Osteoblast (primary cell): Measurements from ENCODE around the gene NKAIN2. TPM values are rescaled to one million over a fixed set of nuclear protein-coding genes. Genes with fewer than 3 reads are reported as not detected.
"Not testable (repeated sequence)": the region's sequence is repeated elsewhere in the genome, so short reads cannot be mapped to it uniquely, and the experiment has no call there.

ENCODE experiments used
- DNase-seq: peaks from one replicate; pipeline ENCODE4 v3.0.0; 2011; ENCODE audit warnings: low spot score, mixed read lengths; ENCODE audit not compliant: insufficient read length; ENCODE audit errors: missing footprints
- H2AFZ ChIP-seq: 2 replicates; pipeline ENCODE4 v1.6.0; 2011; ENCODE audit warnings: mild to moderate bottlenecking, low read length
- H3K27ac ChIP-seq: 2 replicates; pipeline ENCODE4 v1.5.1; 2011; ENCODE audit warnings: mild to moderate bottlenecking, low read depth, low read length, moderate library complexity
- H3K27me3 ChIP-seq: 2 replicates; pipeline ENCODE4 v1.6.0; 2012; ENCODE audit warnings: mild to moderate bottlenecking, control low read depth, inconsistent platforms, low read length, moderate library complexity; ENCODE audit not compliant: insufficient read depth
- H3K36me3 ChIP-seq: 2 replicates; pipeline ENCODE4 v1.5.1; 2011; ENCODE audit warnings: mild to moderate bottlenecking, low read length, control low read depth, moderate library complexity; ENCODE audit not compliant: insufficient read depth
- H3K4me1 ChIP-seq: 2 replicates; pipeline ENCODE4 v1.5.1; 2011; ENCODE audit warnings: mild to moderate bottlenecking, low read length, control low read depth, moderate library complexity; ENCODE audit not compliant: insufficient read depth
- H3K4me2 ChIP-seq: 2 replicates; pipeline ENCODE4 v1.6.0; 2011; ENCODE audit warnings: mild to moderate bottlenecking, low read length; ENCODE audit not compliant: insufficient read depth
- H3K4me3 ChIP-seq: fragments of 200-600 bp; sonication (generic); 3 replicates; pipeline ENCODE4 v1.5.1; 2012; ENCODE audit warnings: mild to moderate bottlenecking, low read length, inconsistent platforms; ENCODE audit not compliant: insufficient read depth
- H3K79me2 ChIP-seq: 2 replicates; pipeline ENCODE4 v1.6.0; 2012; ENCODE audit warnings: mild to moderate bottlenecking, low read length, control low read depth, inconsistent platforms; ENCODE audit not compliant: insufficient read depth
- H3K9me3 ChIP-seq: 2 replicates; pipeline ENCODE4 v1.5.1; 2011; ENCODE audit warnings: low read depth, low read length, control low read depth
- H4K20me1 ChIP-seq: 2 replicates; pipeline ENCODE4 v1.6.0; 2012; ENCODE audit warnings: mild to moderate bottlenecking, low read length, control low read depth; ENCODE audit not compliant: insufficient read depth
- total RNA-seq: library from RNA; depleted of rRNA; stranded (reverse); fragments of >200 nt; gene quantifications from 2 replicates; pipeline ENCODE4 v1.2.3, GENCODE V29; 2012
- TF ChIP-seq, protein P1 (sequence below): IDR thresholded peaks from 2 replicates; pipeline ENCODE4 v1.5.1; 2011; ENCODE audit warnings: mild to moderate bottlenecking, low read depth, low read length, moderate library complexity; ENCODE audit errors: extremely low read depth

NKAIN2 gene
- total RNA-seq, 1 donor = under 0.01 TPM

DNA sequence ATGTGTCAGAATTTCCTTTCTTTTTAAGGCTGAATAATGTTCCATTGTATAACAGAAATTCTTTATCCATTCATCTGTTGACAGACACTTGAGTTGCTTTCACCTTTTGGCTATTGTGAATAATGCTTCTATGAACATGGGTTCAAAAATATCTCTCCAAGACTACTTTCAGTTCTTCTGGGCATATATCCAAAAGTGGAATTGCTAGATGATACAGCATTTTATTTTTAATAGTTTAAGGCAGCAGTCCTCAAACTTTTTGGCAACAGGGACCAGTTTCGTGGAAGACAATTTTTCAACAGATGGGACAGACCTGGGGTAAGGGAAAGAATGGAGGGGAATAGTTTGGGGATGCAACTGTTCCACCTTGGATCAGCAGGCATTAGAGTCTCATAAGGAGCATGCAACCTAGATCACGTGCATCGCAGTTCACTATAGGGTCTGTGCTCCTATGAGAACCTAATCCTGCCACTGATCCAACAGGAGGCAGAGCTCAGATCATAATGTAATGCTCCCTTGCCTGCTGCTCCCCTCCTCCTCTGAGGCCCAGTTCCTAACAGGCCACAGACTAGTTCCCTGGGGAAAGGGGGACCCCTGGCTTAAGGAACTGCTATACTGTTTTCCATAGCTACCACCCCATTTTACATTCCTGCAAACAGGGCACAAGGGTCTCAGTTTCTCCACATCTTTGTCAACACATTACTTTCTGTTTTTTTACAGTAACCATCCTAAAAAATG, 918.6 kb downstream of the NKAIN2 start:
- Histone ChIP-seq H3K4me3 (no peak overlapping the region), H3K27ac (no peak overlapping the region), H3K4me2 (no peak overlapping the region), H3K4me1 (no peaks in the 10 kb centered on the region), H2AFZ (no peak overlapping the region), H3K27me3 (no peaks in the 10 kb centered on the region), H3K79me2 (no peaks in the 10 kb centered on the region), H3K36me3 (no peaks in the 10 kb centered on the region), H3K9me3 (no peaks in the 10 kb centered on the region), H4K20me1 (no peaks in the 10 kb centered on the region)
- TF ChIP-seq, protein P1, sequence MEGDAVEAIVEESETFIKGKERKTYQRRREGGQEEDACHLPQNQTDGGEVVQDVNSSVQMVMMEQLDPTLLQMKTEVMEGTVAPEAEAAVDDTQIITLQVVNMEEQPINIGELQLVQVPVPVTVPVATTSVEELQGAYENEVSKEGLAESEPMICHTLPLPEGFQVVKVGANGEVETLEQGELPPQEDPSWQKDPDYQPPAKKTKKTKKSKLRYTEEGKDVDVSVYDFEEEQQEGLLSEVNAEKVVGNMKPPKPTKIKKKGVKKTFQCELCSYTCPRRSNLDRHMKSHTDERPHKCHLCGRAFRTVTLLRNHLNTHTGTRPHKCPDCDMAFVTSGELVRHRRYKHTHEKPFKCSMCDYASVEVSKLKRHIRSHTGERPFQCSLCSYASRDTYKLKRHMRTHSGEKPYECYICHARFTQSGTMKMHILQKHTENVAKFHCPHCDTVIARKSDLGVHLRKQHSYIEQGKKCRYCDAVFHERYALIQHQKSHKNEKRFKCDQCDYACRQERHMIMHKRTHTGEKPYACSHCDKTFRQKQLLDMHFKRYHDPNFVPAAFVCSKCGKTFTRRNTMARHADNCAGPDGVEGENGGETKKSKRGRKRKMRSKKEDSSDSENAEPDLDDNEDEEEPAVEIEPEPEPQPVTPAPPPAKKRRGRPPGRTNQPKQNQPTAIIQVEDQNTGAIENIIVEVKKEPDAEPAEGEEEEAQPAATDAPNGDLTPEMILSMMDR = no peak
- no peak for DNase-seq

DNA sequence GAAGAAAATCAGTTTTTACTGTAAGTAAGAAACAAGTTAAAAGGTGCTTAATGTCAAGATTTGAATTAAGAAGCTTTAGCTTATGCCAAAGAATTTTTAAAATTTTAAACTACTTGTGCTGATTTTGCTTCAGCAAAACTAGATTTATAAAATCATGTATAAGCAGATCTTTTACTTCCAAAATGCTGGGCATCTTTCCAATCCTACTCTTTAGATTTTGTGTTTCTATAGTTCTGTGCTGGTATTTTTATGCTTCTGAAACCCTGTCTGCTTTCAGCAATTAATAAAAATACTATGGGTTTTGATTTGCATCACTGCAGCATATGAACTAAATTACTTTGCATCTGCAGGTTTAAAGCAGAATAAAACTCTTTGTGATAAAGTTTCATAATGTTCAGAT, 920.0 kb downstream of the NKAIN2 start:
- Histone ChIP-seq H3K4me3 (no peak overlapping the region), H3K36me3 (no peaks in the 10 kb centered on the region), H3K79me2 (no peaks in the 10 kb centered on the region), H2AFZ (no peak overlapping the region), H3K9me3 (no peaks in the 10 kb centered on the region), H3K4me2 (no peak overlapping the region), H3K27me3 (no peaks in the 10 kb centered on the region), H3K4me1 (no peaks in the 10 kb centered on the region), H3K27ac (no peak overlapping the region), H4K20me1 (no peaks in the 10 kb centered on the region)
- TF ChIP-seq, protein P1 = no peak
- no peak for DNase-seq

- not testable (repeated sequence) for H3K9me3 ChIP-seq, H3K79me2 ChIP-seq, DNase-seq, H3K27ac ChIP-seq, H3K36me3 ChIP-seq, H3K4me2 ChIP-seq, H4K20me1 ChIP-seq, H2AFZ ChIP-seq, H3K4me3 ChIP-seq, H3K4me1 ChIP-seq, H3K27me3 ChIP-seq
These were observed 934.1 kb downstream of the NKAIN2 start for GRCh38 chr6:124737804-124738203.

DNA sequence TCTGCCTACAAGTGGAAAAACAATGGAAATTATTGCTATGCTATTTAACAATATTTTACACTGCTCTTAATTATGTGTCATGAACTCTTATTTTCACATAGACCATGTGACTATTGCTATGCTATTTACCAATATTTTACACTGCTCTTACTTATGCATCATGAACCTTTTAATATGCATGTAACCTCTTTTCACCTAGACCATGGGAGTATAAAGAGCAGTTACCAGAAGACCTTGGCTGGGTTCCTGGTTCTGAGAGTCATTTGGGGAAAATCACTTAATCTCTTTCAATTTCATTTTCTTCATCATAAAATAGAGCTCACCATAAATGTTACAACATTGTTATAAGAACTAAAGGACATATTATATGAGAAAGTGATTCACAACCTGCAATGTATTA, 934.8 kb downstream of the NKAIN2 start:
- Histone ChIP-seq H2AFZ (no peak overlapping the region), H3K79me2 (no peaks in the 10 kb centered on the region), H3K27me3 (no peaks in the 10 kb centered on the region), H3K36me3 (no peaks in the 10 kb centered on the region), H3K4me3 (no peak overlapping the region), H4K20me1 (no peaks in the 10 kb centered on the region), H3K9me3 (no peaks in the 10 kb centered on the region), H3K27ac (no peak overlapping the region), H3K4me2 (no peak overlapping the region), H3K4me1 (no peaks in the 10 kb centered on the region)
- no peak for DNase-seq
- TF ChIP-seq, protein P1 = no peak
